Measurements from ENCODE around the gene SPSB3.
"Not testable (repeated sequence)": the region's sequence is repeated elsewhere in the genome, so short reads cannot be mapped to it uniquely, and the experiment has no call there.

Gene SPSB3

GRCh38 chr16:1807626-1808025 is 25.3 kb upstream of the SPSB3 start:
- Mint-ChIP-seq H3K27me3 (no peaks in the 10 kb centered on the region), H3K36me3 (peaks cover 23 to 35% of the 10 kb centered on the region in 2 donors), H3K27ac (no peak overlapping the region), H3K9me3 (no peaks in the 10 kb centered on the region), H3K4me3 (no peak overlapping the region), H3K4me1 (peaks cover 0 to 2% of the 10 kb centered on the region in 2 donors)
- DNase-seq (no peak), ATAC-seq (replicated peaks) (no peak)

- no peaks in the 10 kb centered on the region for H3K4me1 Mint-ChIP-seq
- no peak for DNase-seq
- H3K9me3 Mint-ChIP-seq, result peaks cover 13 to 14% of the 10 kb centered on the region in 2 donors
- H3K27ac Mint-ChIP-seq, result no peak overlapping the region
- H3K36me3 Mint-ChIP-seq, result peaks cover 24 to 38% of the 10 kb centered on the region in 2 donors
- no peaks in the 10 kb centered on the region for H3K27me3 Mint-ChIP-seq
- ATAC-seq (replicated peaks), result no peak
- no peak overlapping the region for H3K4me3 Mint-ChIP-seq
Measured at GRCh38 chr16:1800701-1801100, 18.3 kb upstream of the SPSB3 start.

GRCh38 chr16:1799263-1799662 is 16.9 kb upstream of the SPSB3 start:
- H3K27me3 Mint-ChIP-seq; DNase-seq; ATAC-seq (replicated peaks); H3K4me1 Mint-ChIP-seq; H3K27ac Mint-ChIP-seq; H3K4me3 Mint-ChIP-seq: not testable (repeated sequence)
- Mint-ChIP-seq H3K9me3 (peaks cover 13 to 14% of the 10 kb centered on the region in 2 donors), H3K36me3 (peaks cover 24 to 27% of the 10 kb centered on the region in 2 donors)

GRCh38 chr16:1794908-1795666 is 12.7 kb upstream of the SPSB3 start:
- Mint-ChIP-seq H3K4me3 (no peak overlapping the region), H3K36me3 (peaks cover 25 to 28% of the 10 kb centered on the region in 2 donors), H3K9me3 (peaks cover 9 to 11% of the 10 kb centered on the region in 2 donors), H3K27me3 (no peaks in the 10 kb centered on the region), H3K4me1 (no peaks in the 10 kb centered on the region), H3K27ac (no peak overlapping the region)
- DNase-seq (no peak), ATAC-seq (replicated peaks) (no peak)

GRCh38 chr16:1794221-1794871 is 12.0 kb upstream of the SPSB3 start:
- H3K4me3 Mint-ChIP-seq, result no peak overlapping the region
- H3K4me1 Mint-ChIP-seq, result no peaks in the 10 kb centered on the region
- no peak for DNase-seq

GRCh38 chr16:1793578-1794220 is 11.3 kb upstream of the SPSB3 start, which contains the start of gene IGFALS:
Gene IGFALS, minus strand, starts transcription at chr16:1793705. Its CDS starts 53 bp downstream, at chr16:1793652.
- ATAC-seq (replicated peaks), result no peak
- H3K27ac Mint-ChIP-seq, result no peak within 1 kb of the TSS
- no peak for DNase-seq
- H3K4me3 Mint-ChIP-seq, result no peak within 1 kb of the TSS
- H3K9me3 Mint-ChIP-seq, result peaks cover 0 to 5% of the 10 kb centered on the region in 2 donors
- H3K4me1 Mint-ChIP-seq, result peaks cover 2 to 4% of the 10 kb centered on the region in 2 donors
- no peaks in the 10 kb centered on the region for H3K27me3 Mint-ChIP-seq
- peaks cover 18 to 21% of the 10 kb centered on the region in 2 donors for H3K36me3 Mint-ChIP-seq

More at GRCh38 chr16:1794221-1794871, 12.0 kb upstream of the SPSB3 start:
- no peak for ATAC-seq (replicated peaks)
- Mint-ChIP-seq H3K9me3 (peaks cover 4 to 9% of the 10 kb centered on the region in 2 donors), H3K27ac (no peak overlapping the region), H3K27me3 (no peaks in the 10 kb centered on the region), H3K36me3 (peaks cover 18 to 22% of the 10 kb centered on the region in 2 donors)

GRCh38 chr16:1792836-1793577 is 10.6 kb upstream of the SPSB3 start:
- peaks cover 0 to 4% of the 10 kb centered on the region in 2 donors for H3K9me3 Mint-ChIP-seq

GRCh38 chr16:1791943-1792812 is 9.8 kb upstream of the SPSB3 start:
- no peak overlapping the region for H3K27ac Mint-ChIP-seq
- peaks cover 2 to 5% of the 10 kb centered on the region in 2 donors for H3K4me1 Mint-ChIP-seq
- ATAC-seq (replicated peaks), result no peak
- DNase-seq, result no peak
- peaks cover 0 to 3% of the 10 kb centered on the region in 2 donors for H3K9me3 Mint-ChIP-seq
- peaks cover 15 to 24% of the 10 kb centered on the region in 2 donors for H3K36me3 Mint-ChIP-seq
- no peaks in the 10 kb centered on the region for H3K27me3 Mint-ChIP-seq
- no peak overlapping the region for H3K4me3 Mint-ChIP-seq

More at GRCh38 chr16:1792836-1793577, 10.6 kb upstream of the SPSB3 start:
- no peak for DNase-seq
- H3K4me1 Mint-ChIP-seq, result peaks cover 2 to 5% of the 10 kb centered on the region in 2 donors
- H3K27ac Mint-ChIP-seq, result no peak overlapping the region
- no peak overlapping the region for H3K4me3 Mint-ChIP-seq
- ATAC-seq (replicated peaks), result no peak
- no peaks in the 10 kb centered on the region for H3K27me3 Mint-ChIP-seq
- H3K36me3 Mint-ChIP-seq, result peaks cover 17 to 24% of the 10 kb centered on the region in 2 donors

- no peak overlapping the region for H3K27ac Mint-ChIP-seq
- H3K36me3 Mint-ChIP-seq, result peaks cover 10 to 25% of the 10 kb centered on the region in 2 donors
- no peak for ATAC-seq (replicated peaks)
- DNase-seq, result no peak
- H3K4me1 Mint-ChIP-seq, result peaks cover 2 to 5% of the 10 kb centered on the region in 2 donors
- H3K9me3 Mint-ChIP-seq, result no peaks in the 10 kb centered on the region
- no peak overlapping the region for H3K4me3 Mint-ChIP-seq
- no peaks in the 10 kb centered on the region for H3K27me3 Mint-ChIP-seq
Measured at GRCh38 chr16:1791256-1791942, 9.0 kb upstream of the SPSB3 start.

- no peak for DNase-seq
- Mint-ChIP-seq H3K27ac (peak overlapping the region; percentile 3), H3K36me3 (peaks cover 10 to 25% of the 10 kb centered on the region in 2 donors), H3K27me3 (no peaks in the 10 kb centered on the region), H3K4me3 (no peak overlapping the region), H3K4me1 (peaks cover 2 to 6% of the 10 kb centered on the region in 2 donors), H3K9me3 (no peaks in the 10 kb centered on the region)
- ATAC-seq (replicated peaks), result no peak
Measured at GRCh38 chr16:1790611-1791255, 8.4 kb upstream of the SPSB3 start.

GRCh38 chr16:1790261-1790610 is 7.9 kb upstream of the SPSB3 start:
- H3K4me1 Mint-ChIP-seq, result peaks cover 3 to 11% of the 10 kb centered on the region in 2 donors
- no peak overlapping the region for H3K4me3 Mint-ChIP-seq
- DNase-seq (no peak), ATAC-seq (replicated peaks) (no peak)
- H3K9me3 Mint-ChIP-seq, result no peaks in the 10 kb centered on the region
- peaks cover 13 to 22% of the 10 kb centered on the region in 2 donors for H3K36me3 Mint-ChIP-seq
- peak overlapping the region; percentile 3 for H3K27ac Mint-ChIP-seq
- no peaks in the 10 kb centered on the region for H3K27me3 Mint-ChIP-seq

GRCh38 chr16:1789643-1790045 is 7.3 kb upstream of the SPSB3 start:
- Mint-ChIP-seq H3K4me3 (no peak overlapping the region), H3K27me3 (no peaks in the 10 kb centered on the region), H3K27ac (no peak overlapping the region), H3K9me3 (no peaks in the 10 kb centered on the region), H3K36me3 (peaks cover 16 to 24% of the 10 kb centered on the region in 2 donors), H3K4me1 (peaks cover 6 to 16% of the 10 kb centered on the region in 2 donors)
- ATAC-seq (replicated peaks) (no peak), DNase-seq (no peak)
